ENCODE measurements around the gene NBPF8.
"Not testable (repeated sequence)": the region's sequence is repeated elsewhere in the genome, so short reads cannot be mapped to it uniquely, and the experiment has no call there.

NBPF8 gene, protein sequence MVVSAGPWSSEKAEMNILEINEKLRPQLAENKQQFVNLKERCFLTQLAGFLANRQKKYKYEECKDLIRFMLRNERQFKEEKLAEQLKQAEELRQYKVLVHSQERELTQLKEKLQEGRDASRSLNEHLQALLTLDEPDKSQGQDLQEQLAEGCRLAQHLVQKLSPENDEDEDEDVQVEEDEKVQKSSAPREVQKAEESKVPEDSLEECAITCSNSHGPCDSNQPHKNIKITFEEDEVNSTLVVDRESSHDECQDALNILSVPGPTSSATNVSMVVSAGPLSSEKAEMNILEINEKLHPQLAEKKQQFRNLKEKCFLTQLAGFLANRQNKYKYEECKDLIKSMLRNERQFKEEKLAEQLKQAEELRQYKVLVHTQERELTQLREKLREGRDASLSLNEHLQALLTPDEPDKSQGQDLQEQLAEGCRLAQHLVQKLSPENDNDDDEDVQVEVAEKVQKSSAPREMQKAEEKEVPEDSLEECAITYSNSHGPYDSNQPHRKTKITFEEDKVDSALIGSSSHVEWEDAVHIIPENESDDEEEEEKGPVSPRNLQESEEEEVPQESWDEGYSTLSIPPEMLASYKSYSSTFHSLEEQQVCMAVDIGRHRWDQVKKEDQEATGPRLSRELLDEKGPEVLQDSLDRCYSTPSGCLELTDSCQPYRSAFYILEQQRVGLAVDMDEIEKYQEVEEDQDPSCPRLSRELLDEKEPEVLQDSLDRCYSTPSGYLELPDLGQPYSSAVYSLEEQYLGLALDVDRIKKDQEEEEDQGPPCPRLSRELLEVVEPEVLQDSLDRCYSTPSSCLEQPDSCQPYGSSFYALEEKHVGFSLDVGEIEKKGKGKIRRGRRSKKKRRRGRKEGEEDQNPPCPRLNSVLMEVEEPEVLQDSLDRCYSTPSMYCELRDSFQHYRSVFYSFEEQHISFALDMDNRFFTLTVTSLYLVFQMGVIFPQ

DNA sequence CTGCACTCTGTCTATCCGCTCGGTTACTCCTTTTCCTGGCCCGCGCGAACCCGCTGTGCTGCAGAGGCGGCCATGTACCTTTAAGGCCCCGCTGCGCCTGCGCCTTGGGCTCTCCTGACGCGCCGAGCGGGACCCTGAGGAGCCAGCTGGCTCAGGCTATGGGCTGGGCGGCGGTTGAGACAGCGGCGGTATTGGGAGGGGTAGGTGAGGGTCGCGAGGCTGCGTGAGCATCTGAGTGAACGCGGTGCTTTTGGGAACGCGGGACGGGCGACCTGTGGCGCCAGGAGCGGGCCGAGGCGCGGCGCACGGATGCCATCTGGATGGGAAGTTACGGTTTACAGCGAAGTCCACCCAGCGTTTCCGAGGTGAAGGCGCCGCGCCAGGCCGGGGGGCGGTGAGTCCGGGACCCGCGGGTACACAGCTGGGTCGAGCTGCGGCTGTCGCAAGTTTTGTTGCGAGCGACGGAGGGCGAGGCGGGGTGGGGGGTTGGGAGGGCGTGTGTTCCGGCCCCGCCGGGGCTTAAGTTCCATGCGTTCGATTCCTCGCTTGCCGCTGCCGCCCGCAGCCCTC is at the start of gene NBPF8:
TSS of gene NBPF8 (plus strand) at position 125 of the 570 bp plus-strand sequence. CDS start 21,488 bp downstream, outside the sequence.
- peak; percentile 7 for DNase-seq (ENCODE audit: low spot score)

DNA sequence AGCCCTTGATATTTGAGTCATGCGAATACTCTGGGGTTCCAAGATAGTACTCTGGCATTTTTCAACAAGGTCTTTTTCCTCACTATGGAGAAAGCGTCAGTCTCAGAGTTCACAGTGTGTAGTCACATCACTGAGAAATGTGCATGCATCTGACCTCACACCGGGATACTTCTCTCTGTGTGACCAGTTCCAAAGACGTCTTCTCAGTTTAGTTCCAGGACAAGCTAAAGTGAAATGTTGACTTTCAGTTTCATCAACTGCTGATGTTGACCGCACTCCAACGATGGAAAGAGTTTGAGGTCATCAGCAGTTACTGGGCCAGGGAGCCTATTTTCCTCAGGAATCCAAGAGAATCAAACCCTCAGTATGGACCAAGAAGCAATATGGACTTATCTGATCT is 47.1 kb upstream of the NBPF8 start:
- not testable (repeated sequence) for DNase-seq (ENCODE audit: low spot score)

GRCh38 chr1:120386651-120387050 is 28.2 kb upstream of the NBPF8 start:
- not testable (repeated sequence) for DNase-seq (ENCODE audit: low spot score)

DNA sequence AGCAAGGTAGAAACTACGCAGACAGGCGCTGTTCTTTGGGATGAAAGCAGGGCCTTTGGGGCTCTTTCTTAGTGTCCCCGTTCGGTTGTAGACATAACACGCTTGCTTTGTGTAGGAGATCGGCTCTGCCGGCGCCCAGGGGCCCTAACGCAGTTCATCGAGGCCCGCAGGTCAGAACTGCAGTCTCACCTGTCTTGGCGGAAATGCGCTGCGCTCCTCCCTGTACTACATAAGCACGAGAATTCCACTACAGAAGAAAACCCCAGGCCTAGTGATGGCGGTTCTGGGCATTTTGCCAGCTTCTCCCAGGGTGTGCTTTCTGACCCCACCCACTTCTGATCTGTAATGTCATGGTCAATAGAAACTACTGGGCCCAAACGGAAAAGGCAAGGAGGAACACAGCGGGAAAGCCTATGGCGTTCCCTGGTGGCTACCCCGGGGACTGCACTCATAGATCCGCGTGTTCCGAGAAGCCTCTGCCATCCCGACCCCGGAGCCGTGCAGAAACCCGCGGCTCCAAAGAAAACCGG is 26.2 kb upstream of the NBPF8 start:
- peak; percentile 33 for DNase-seq (ENCODE audit: low spot score)

DNA sequence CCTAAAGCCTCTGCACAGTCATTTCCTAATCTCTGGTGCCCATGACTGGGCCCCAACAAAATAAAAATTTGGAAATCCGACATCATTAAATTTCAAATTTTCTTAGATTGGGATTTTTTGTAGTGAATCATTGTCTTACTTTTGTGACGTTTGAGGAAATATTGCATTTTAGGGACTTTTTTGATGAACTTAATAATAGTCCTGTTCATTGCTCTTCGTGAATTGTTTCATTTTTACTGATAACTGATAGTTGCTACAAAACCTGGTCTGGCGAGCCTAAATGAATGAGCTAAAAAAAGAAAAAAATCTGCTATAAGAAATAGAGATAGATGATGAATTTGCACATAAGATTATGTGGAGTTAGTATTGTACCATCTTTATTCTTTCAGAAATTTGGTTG is 23.5 kb upstream of the NBPF8 start:
- DNase-seq (ENCODE audit: low spot score), result not testable (repeated sequence)

GRCh38 chr1:120393316-120394232 is 21.3 kb upstream of the NBPF8 start:
- not testable (repeated sequence) for DNase-seq (ENCODE audit: low spot score)

DNA sequence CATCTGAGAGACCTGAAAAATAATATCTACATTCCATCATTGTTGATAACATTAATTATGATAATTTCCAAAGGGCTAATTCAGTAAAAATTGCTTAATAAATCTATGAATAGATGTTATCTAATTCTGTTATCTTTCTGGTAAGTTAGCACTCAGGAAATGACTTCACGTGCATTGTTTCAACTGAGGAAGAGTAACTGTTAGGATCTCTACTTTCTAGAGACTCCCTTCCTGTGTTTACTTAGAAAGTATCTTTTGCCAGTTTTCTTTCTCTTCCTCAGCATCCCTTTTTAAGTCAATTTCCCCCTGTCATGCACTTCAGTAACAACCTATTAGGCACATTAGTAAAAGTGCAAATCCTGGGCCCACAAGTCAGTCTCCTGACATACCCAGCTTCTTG is 9.5 kb upstream of the NBPF8 start:
- not testable (repeated sequence) for DNase-seq (ENCODE audit: low spot score)

DNA sequence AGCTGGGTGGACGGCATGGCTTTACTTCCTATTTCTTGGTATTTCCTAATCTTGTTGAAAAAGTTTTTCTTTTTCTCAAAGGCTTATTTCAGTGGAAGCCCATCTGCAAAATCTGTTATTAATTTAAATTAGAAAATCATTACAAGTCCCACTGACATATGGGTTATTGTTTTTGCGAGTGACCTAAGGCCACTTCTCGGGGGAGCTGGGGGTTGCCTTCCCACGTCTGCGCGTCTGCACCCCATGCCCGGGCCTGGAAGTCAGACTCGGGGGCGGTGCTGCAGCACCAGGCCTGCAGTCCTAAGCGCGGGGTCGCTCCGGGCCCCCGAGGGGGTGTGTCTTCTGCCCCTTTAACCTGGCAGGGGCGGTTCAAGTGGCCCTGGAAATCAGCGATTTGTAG is 384 bp upstream of the NBPF8 start:
- DNase-seq (ENCODE audit: low spot score), result not testable (repeated sequence)

DNA sequence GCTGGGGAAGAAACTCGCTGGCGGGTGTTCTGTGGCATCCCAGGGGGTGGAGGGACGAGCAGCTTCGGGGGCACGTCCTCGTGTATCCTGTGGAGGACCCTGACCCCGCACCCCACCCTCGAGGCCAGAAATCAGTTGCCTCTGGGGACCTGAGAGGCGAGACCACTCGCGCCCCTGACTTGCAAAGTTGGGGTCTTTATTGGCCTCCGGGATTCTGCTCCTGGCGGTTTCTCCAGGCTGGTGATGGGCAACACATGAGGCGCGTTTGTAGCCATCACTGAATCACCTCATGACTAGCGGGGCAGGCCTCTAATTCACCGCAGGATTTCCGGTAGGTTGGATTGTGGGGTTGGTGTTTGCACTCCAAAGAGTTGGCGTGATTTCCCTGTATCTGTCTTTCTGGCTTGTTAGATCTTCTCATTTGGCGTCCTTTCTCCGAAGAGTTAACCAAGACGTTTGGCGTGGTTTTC is 692 bp downstream of the NBPF8 start:
- peak; percentile 1 for DNase-seq (ENCODE audit: low spot score)

DNA sequence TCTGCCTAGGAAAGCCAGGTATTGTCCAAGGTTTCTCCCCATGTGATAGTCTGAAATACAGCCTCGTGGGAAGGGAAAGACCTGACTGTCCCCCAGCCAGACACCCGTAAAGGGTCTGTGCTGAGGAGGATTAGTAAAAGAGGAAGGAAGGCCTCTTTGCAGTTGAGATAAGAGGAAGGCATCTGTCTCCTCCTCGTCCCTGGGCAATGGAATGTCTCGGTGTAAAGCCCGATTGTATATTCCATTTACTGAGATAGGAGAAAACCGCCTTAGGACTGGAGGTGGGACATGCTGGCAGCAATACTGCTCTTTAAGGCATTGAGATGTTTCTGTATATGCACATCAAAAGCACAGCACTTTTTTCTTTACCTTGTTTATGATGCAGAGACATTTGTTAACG is 10.2 kb downstream of the NBPF8 start:
- not testable (repeated sequence) for DNase-seq (ENCODE audit: low spot score)

GRCh38 chr1:120431626-120432025 is 16.8 kb downstream of the NBPF8 start:
- DNase-seq (ENCODE audit: low spot score), result not testable (repeated sequence)

DNA sequence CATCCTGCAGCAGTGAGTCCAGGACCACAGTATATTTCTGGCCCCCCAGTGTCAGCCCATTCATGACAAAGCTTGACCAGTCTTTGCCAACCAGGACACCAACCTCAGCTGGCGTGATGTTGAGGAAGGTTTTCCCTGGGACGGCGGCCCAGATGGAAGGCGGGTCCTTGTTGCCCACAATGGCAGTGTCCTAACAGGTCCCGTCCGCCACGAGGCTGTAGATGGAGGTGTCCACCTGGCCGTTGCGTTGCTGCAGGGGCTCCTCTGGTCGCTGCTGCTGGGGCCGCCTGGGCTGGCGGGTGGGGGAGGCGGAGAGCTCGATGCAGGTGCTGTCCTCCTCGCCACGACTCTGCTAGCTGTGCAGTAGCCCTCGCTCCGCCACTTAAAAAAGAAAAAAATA is 19.0 kb downstream of the NBPF8 start:
- DNase-seq (ENCODE audit: low spot score), result not testable (repeated sequence)

DNA sequence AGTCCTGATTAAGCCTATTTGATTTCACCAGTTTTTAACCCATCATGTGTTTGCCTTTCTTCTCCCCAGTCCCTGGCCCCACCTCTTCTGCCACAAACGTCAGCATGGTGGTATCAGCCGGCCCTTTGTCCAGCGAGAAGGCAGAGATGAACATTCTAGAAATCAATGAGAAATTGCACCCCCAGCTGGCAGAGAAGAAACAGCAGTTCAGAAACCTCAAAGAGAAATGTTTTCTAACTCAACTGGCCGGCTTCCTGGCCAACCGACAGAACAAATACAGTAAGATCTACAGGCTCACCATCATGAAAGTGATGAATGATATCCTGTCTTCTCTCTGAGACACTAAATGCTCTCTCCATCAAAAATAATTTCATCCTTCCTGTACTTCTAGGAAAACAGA is 34.3 kb downstream of the NBPF8 start:
- DNase-seq (ENCODE audit: low spot score), result not testable (repeated sequence)

Measured in pons (tissue), 1 donor.